ENCODE measurements around the gene JAKMIP1.

- TF ChIP-seq POLR2A (IDR thresholded peaks at IDR 0.05; ENCODE audit: low read depth, low read length) (no peak), POLR2AphosphoS5 (IDR thresholded peaks at IDR 0.05; ENCODE audit: low read depth, low read length) (no peak), POU2F2 (IDR thresholded peaks at IDR 0.05; ENCODE audit: low read depth, low read length) (no peak), SPI1 (IDR thresholded peaks at IDR 0.05; ENCODE audit: low read depth, low read length) (no peak)
Measured at GRCh38 chr4:5979981-5980380, 220.4 kb downstream of the JAKMIP1 start.
